Stimulated activated CD4-positive, alpha-beta T cell treated with anti-CD3 and anti-CD28 coated beads, TNF-alpha, amount 100 ng/mL, for 48 hours (primary cell): ENCODE data around the gene GABBR2.

Source experiments
- DNase-seq, 3 donors: peaks; one replicate each; pipeline ENCODE4 v3.0.0-alpha.2; 2020; ENCODE audit warnings: low read depth in 3 of 3

Gene GABBR2

GRCh38 chr9:98541684-98542230 lies 167.0 kb downstream of the GABBR2 start:
- DNase-seq: no peak

GRCh38 chr9:98540476-98540875 lies 168.3 kb downstream of the GABBR2 start:
- DNase-seq: no peak

- no peak for DNase-seq
Observed at GRCh38 chr9:98539954-98540353, 168.8 kb downstream of the GABBR2 start.

GRCh38 chr9:98538626-98539031 lies 170.1 kb downstream of the GABBR2 start:
- DNase-seq: no peak

- DNase-seq: no peak
Observed at GRCh38 chr9:98538203-98538602, 170.5 kb downstream of the GABBR2 start.

DNA sequence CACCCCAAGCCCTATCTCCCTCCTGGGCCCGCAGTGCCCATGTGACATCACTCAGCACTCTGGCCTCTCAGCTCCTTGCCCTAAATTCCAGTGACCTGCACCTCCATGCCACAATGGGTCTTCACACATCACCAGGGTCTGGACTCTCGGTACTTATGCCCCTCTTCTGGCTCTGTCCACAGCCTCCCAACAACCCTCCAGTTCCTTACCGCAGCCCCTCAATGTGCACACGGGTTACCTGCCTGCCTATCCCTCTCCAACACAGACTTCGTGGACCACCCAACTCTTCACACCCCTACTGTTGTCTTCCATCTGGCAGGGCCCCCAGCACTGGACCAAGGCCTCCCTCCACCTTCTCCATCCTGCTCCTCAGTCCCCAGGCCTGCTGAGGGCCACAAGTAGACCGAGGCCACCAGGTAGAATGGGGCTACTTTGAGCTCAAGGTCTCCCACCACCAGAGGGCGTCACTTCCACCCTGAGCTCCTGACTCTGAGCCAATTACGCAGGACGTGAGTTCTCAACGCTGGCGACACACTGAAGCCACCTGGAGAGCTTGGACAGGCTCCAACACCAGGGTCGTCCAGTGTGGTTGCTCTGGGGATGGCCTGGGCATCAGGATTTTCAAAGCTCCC lies 172.1 kb downstream of the GABBR2 start:
- peak in 2 of 3 donors; percentile 8 to 23 for DNase-seq

GRCh38 chr9:98533866-98534265 lies 174.9 kb downstream of the GABBR2 start:
- DNase-seq: no peak

- DNase-seq: no peak
Observed at GRCh38 chr9:98533132-98533531, 175.6 kb downstream of the GABBR2 start.

DNA sequence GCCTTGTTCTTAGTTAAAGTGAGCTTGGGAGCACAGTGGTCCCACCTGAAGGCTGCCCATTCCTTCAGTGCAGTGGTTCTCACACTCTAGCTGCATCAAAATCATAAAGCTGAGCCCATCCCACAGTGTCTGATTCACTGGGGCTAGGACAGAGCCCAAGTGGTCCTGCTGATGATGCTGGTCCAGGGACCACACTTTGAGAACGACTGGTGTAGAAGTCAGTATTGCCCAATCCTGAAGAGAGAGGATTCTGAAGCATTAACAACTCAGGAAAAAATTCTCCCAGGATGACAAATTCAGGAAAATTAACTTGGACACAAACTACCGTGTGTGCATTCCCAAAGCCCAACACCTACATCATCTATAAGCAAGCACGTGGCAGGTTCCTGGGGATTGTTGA lies 176.2 kb downstream of the GABBR2 start:
- DNase-seq: no peak

DNA sequence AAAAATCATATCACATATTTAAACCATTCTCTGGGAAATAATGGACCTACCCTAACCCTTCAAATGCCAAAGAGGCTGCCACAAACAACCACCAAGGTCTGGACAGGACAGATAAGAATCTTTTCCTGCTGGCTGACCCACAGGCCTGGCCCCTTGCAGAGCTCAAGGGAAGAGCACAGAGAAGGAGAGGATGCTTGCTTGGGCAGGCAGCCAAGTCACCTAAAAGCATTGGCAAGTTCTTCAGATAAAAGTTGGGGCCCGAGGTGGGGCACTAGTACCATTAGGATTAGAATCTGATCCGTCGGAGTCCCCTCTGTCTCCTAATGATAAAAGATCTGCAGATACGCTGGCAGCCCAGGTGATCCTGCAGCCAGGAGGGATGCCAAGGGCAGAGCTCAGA lies 176.6 kb downstream of the GABBR2 start:
- no peak for DNase-seq

DNA sequence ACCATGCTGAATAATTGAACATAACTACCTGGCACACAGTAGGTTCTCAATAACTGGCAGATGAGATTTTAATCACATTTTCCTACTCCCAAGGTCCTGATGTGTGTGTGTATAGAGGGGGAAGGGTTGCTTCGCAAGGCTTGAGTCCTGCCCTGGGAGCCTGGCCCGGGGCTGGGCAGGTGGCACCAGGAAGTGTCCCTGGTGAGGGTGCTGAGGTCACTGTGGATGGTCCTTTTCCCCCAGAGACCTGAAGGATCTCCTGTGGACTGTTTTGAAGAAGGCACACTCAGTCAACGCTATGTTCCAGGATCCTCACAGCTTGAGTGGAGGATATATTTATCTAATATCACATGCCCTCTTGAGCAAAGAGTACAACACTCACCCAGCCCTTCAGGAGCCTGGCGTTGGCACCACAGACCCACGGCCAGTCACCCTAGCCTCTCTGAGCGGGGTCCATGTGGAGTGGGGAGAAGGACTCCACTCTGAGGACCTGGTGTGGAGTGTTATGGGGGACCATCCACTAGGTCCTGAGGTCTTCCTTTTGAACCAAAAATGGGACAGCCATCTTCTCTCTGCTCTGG lies 177.8 kb downstream of the GABBR2 start:
- no peak for DNase-seq

GRCh38 chr9:98530275-98530674 lies 178.5 kb downstream of the GABBR2 start:
- DNase-seq: no peak

GRCh38 chr9:98529841-98530240 lies 178.9 kb downstream of the GABBR2 start:
- no peak for DNase-seq

DNA sequence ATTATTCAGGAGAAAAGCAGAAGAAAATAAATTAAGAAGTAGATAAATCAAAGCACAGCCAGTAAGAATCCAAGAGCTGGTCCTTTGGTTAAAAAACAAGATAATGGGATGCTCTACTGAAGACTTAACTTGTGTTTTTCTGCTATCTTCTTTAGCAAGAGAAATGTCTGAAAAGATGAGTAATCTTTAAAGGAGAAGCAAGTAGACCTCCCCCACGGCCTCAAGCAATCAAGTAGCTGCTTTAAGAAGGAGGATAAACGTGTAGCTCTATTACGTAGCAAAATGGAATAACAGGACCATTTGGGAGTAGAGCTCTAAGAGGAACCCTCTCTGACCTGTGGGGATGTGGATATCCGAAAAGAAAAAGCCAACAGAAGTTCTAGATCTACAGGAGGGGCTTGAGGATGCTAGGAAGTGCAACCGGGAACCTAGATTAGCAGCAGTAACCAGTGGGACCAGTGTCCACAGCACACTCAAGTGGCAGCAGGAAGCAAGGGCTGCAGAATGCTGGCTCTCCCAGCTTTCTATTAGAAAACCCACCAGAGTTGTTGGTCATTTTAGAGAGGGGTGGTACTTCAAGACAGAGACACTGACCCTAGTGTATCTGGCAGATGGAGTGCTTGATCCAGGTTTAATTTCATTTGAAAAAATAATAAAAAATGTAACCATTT lies 185.4 kb downstream of the GABBR2 start:
- DNase-seq: no peak

DNA sequence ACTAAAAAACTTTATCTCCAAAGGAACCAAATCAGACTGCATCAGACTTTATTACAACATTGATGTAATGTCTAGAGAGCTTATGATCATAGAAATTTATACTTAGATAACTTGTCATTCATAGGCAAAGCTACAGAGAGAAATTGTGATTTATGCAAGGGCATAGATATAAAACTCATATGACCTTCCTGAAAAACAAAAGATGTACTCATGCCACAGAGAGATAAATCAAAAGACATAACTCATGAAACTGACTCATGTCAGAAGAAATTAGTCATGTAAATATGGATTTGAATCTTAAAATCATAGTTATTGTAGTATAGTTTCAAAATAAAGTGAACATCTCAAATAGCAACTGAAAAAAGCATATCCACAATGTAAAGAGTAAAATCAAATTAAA lies 186.2 kb downstream of the GABBR2 start:
- no peak for DNase-seq

DNA sequence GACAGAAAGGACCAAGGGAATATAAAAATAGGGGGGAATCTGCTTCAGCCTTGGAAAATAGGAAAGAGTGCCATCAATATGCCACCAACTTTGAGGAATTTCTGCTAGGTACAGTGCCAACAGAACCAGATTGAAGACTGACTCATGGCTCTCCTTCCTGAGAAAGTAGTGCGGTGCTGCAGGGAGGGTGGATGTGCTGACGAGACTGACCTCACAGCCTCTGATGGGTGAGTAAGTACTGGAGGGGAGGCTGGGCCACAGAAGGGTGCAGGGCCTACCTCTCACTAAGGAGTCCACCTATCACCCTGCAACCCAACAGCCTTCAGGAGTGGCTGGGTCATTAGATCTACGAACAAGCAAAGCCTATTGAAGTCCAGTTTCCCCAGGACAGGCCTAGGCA lies 187.6 kb downstream of the GABBR2 start:
- no peak for DNase-seq

- DNase-seq: no peak
Observed at GRCh38 chr9:98520221-98520960, 188.3 kb downstream of the GABBR2 start.

GRCh38 chr9:98519641-98520040 lies 189.1 kb downstream of the GABBR2 start:
- DNase-seq: no peak

DNA sequence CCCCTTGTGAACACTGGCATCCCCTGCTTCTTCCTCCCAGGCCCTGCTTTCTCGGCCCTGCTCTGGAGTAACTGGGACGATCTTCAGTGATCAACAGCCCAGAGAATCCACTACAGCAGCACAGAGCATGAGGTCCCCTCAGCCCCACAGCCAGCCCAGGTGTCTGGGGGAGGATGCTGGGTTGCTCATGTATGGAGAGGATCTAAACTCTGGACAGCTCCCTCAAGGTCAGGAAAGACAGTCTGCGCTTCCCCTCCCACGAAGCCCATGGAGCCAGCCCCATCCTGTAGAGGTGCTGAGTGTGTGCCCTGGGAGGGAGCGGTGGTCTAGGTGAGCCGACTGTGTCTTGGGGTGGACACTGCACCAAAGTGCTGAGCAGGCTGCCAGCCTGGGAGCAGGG lies 190.2 kb downstream of the GABBR2 start:
- no peak for DNase-seq

- DNase-seq: no peak
Observed at GRCh38 chr9:98517761-98518160, 191.0 kb downstream of the GABBR2 start.

GRCh38 chr9:98516897-98517503 lies 191.7 kb downstream of the GABBR2 start:
- DNase-seq: no peak
